NOMO-1 treated with dmso at 0.1 percent for 144 hours (cell line): ENCODE data around the gene RBMS3.

Source experiments
- DNase-seq: peaks from one replicate; lab custom pipeline; 2025; ENCODE audit not compliant: unreplicated experiment; lab: John Stamatoyannopoulos, UW

The RBMS3 gene

DNA sequence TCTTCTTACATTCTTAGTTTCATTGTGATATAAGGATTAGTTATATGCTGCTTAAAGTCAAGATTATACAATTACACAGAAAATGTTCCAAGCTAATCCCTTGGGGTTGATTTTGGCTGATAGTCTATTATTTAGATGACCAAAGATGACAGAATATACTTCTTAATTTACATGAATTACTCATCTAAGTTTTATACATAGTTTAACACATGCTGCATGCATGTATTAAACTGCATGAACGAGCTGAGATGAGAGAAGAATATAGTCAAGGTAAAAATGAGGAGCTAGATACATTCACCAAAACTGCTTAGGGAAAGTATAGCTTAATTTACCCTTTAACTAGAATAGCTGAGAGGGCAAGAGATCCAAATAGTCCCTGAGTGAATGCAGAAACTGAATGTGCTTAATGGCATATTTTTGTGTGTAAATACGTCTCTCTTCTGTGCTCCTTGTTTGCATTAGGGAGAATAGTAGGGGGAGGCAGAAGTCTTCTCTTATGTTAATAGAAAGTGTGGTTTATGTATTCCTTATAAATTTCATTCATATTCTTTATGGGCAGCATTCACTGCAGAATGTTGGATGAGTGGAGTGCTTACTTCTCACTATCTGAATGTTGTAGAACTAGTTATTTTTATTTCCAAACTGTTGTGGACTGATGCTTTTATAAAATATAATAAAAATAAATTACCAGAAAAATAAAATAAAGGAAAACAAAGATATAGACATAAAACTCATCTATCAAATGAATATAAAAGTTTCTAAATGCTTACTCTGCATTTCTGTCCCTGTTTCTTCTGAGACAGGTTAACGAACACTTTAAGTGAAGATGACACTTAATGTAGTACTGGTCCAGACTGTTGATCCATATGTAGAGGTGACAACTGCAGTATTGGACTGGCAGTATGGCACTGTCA lies 327.8 kb downstream of the RBMS3 start:
- no peak for DNase-seq

- no peak for DNase-seq
Measured at GRCh38 chr3:29609328-29609811, 328.5 kb downstream of the RBMS3 start.

DNA sequence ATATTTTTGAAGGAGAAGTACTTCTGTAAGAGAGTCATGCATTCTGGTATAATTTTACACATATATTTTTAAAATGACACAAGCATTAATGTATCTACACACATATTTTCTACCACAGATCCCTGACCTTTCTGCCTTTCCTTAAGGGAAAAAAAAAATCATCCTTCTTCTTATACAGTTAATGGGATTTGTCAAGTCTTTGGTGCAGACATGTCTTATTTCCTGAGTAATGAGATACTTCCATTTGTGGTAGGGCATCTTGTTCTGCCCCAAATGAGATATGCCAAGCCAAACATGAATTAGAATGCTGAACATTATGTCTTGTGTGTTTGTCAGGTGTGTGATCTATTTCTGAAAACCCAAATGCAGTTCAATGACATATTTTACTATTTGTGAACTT lies 329.9 kb downstream of the RBMS3 start:
- DNase-seq: no peak

DNA sequence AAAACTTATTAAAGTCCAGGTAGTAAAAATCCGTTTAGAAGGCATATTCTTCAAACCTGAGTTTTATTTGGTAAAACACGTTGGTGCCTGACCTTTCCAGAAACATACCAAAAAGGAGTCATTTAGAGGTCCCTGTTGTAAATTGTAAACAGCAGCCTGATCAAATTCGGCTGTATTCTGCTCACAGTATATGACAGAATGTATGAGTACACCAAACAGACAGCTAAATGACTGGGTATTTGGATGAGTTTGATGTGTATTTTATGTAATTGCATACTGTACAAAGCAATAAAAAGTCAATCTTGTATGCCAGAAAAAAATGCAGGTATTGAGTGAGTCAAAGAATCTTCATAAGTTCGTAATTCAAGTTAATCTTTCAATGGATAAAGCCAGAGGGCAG lies 330.4 kb downstream of the RBMS3 start:
- DNase-seq: no peak

- no peak for DNase-seq
Measured at GRCh38 chr3:29612536-29612935, 331.7 kb downstream of the RBMS3 start.

DNA sequence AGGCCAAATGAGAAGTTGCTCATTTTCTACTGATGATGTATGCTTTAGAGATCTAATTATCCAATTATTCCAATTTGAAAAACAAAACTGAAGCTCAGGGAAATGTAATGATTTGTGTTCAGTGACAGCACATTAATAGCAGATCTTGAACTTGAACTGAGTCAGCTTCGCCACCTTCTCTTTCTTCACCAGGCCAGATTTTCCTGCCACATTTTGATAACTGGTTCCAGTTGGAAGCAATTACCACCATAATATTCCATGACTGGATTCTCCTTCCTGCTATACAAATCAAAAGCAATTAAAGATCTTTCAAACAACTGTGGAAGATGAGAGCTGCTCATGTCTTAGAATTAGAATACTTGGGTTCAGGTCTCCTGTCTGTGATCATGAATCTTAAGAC lies 334.1 kb downstream of the RBMS3 start:
- peak; percentile 0 for DNase-seq

DNA sequence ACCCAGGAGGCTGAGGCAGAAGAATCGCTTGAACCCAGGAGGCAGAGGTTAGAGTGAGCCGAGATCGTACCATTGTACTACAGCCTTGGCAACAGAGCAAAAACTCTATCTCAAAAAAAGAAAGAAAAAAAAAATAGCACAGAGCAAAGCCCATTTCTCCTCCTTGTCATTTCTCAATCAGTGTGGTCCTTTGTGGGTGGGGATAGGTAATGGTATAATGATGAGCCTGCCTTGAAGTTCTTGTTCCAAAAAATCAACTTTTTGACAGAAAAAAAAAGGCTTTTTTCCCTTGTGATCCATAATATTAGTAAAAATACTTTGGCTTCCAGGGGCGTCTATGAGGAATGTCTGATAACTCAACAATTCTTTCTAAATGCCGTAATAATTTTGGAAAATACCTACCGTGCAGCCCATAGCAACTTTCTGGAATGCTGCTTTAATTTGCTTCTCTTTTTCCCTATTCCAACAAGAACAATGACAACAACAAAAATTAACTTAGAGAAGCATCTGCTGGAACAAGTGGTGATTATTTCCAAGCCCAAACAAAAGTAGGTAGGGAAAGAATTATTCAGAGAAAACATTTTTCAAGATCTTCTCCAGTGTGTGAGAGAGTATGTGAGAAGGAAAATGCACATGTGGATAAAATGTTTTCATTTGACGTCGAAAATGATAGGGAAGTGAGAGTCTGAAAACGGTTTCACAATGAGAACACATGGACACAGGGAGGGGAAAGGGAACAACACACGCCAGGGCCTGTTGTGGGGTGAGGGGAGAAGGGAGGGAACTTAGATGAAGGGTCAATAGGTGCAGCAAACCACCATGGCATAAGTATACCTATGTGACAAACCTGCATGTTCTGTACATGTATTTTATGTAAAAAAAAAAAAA lies 337.8 kb downstream of the RBMS3 start:
- peak; percentile 61 for DNase-seq

DNA sequence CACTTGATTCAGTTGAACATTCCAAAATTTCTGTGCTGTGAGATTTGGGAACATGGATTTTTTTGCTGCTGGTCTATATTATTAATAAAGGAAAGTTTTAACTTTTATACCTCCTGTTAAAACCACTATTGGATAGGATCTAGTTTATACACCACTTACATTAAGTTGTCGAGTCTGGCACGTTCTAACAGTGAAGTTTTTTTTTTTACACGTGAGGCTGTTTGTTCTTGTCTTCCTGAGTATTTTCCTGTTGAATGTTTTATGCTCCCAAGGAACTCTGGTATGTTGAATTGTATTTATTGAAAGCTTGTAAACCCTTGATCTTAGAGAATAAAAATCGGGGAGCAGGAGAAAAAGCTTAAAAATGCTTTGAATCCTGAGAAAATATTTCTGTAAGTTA lies 338.8 kb downstream of the RBMS3 start:
- no peak for DNase-seq

DNA sequence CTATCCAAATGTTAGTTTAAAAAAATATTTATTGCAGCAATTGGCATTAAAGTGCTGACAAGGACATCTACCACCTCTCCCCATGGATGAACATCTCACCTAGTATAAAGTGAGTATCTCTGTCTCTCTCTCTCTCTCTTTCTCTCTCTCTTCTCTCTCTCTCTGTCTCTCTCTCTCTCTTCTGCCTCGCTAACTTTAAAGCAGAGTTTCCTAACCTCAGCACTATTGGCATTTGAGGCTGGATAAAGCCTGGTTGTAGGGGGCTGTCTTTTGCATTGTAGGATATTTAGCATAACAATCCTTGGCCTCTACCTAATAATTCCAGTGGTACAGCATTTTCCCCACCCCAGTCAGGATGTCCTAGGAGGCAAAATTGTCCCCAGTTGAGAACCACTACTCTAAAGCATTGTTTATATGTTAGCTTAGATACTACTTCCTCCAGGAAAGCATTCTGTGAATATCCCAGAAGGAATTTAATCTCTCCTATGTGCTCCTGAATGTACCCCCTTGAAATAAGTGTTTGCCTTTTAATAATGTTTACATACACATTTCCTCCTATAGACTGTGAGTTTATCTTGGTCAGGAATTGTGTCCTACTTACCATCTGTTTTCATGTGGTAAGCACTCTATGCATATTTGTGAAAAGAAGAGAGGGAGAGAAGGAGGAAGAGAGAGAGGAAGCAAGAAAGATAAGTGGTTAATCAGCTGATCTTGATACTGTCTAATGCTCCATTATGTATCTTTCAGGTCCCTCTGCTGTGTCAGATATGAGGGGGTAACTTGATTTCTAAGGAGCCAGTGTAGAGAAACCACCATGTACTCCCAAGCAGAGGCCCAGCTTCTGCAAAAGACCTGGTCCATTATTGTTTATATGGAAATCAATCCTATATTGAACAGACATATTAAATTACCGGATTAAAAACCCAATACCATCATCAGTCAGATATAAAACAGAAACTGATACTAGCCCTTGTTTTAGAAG lies 346.6 kb downstream of the RBMS3 start:
- DNase-seq: no peak

DNA sequence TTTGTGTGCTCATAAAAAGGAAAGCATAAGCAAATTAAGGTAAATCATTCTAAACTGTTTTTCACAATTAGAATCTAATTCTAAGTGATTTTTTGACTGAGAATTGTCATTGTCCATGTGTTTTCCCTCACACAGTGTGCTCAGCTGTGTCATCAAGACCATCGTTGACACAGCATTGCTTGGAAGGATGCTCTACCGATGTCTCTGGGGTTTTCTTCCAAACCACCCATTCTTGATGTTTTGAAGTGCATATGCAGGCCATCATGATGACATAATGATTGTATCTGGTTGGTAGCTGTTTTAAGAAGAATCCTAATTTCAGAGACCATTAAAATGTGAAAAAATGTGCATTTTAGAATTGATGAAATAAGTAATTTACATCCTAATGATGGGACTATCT lies 347.9 kb downstream of the RBMS3 start:
- DNase-seq: no peak

GRCh38 chr3:29635888-29636287 lies 355.0 kb downstream of the RBMS3 start:
- DNase-seq: no peak

- no peak for DNase-seq
Measured at GRCh38 chr3:29637068-29637467, 356.2 kb downstream of the RBMS3 start.

- no peak for DNase-seq
Measured at GRCh38 chr3:29639578-29640290, 358.9 kb downstream of the RBMS3 start.

DNA sequence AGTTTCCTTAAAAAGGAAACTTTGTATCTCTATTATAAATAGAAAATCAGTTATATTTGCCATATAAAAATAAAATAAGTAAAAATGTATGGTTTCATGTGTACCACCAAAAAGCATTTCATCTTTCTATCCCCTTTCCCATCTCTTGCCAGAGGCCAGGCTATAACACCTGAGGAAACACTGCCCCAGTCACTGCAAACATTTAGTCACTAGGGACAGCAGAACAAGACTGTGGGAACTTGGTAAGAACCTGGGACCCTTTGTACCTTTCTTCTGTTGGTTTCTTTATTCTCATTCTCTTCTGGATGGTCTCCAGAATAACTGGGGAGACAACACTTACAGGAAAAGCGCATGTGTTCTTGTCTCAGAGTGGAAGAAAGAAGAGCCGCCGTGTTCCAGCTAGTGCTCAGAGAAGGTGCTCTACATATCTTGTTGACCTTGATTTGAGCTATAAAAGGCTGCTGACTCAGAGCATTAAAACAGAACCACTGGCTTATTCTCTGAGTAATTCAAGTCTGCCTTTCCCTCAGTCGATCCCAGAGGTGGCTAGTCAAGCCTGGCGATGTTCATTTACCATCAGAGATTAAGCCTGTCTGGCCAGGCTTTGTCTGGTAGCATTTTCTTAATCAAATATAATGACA lies 361.6 kb downstream of the RBMS3 start:
- DNase-seq: no peak

GRCh38 chr3:29643034-29643425 lies 362.2 kb downstream of the RBMS3 start:
- DNase-seq: no peak

GRCh38 chr3:29644261-29644660 lies 363.4 kb downstream of the RBMS3 start:
- no peak for DNase-seq

- no peak for DNase-seq
Measured at GRCh38 chr3:29644956-29645636, 364.2 kb downstream of the RBMS3 start.

DNA sequence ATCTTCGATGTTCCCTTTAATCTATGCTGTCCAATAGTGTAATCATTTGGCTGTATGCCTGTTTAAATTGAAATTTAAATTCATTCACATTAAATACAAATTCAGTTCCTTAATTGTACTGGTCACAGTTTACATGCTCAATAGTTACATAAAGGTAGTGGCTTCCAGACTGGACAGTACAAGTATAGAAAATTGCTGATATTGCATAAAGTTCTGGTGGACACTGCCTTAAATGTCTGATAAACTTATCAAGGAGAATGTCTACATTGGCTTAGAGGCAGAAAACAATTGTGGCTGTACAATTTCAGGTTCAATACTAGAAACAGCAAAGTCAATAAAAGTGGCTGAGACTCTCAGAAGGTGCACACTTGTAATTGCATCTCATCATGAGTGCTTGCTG lies 365.2 kb downstream of the RBMS3 start:
- no peak for DNase-seq
